Stimulated activated CD8-positive, alpha-beta memory T cell treated with anti-CD3 and anti-CD28 coated beads, Interleukin-15, amount 100 ng/mL, for 24 hours (primary cell): ENCODE results near the gene ILRUN.
A peak's percentile ranks its signal among the peaks of the same experiment; 100 is the strongest.
"Not testable (repeated sequence)": the region's sequence is repeated elsewhere in the genome, so short reads cannot be mapped to it uniquely, and the experiment has no call there.

Source experiments
- DNase-seq: peaks from one replicate; pipeline ENCODE4 v3.0.0-alpha.2; 2020; ENCODE audit warnings: low read depth

The ILRUN gene

DNA sequence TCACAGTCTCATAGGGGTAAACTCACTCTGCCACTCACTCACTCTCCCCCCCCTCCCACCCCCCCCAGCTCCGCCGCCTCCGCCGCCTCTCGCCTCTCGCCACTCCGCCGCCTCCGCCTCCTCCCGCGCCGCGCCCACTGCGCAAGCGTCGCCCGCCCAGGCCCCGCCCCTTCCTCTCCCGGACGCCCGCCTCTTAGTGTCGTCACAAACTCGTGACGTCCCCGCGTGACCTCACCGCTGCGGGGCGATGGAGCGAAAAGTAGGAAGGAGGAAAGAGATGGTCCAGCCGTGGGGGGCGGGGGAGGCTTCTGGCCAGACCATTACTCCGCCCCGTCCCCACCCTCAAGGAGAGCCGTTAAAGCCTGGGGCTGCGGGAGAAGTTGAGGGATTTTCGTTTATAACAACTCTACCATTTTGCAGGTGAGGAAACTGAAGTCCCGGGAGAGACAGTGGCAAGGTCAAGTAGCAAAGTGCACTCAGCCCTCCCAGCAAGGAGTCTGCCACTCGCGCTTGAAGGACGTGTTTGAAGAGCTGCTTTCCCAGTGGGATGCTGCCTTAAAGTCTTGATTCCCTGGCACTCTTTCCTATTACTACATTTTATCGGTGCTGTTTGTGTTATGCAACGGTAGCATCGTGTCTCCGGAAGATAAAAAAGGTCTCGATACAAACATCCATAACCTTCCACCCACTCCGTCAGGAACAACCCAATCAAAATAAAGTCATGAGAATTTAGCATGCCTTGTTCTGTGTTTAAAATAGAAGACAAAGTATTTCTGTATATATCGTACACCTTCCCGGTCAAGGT lies at the start of gene ILRUN:
Gene ILRUN, minus strand, starts transcription at position 29 of the 805 bp plus-strand sequence. CDS start 164 bp downstream, outside the sequence.
- DNase-seq = peak; percentile 96

GRCh38 chr6:34745277-34746103 lies 48.9 kb upstream of the ILRUN start:
- DNase-seq = no peak

- not testable (repeated sequence) for DNase-seq
Observed at GRCh38 chr6:34744294-34744647, 47.7 kb upstream of the ILRUN start.

DNA sequence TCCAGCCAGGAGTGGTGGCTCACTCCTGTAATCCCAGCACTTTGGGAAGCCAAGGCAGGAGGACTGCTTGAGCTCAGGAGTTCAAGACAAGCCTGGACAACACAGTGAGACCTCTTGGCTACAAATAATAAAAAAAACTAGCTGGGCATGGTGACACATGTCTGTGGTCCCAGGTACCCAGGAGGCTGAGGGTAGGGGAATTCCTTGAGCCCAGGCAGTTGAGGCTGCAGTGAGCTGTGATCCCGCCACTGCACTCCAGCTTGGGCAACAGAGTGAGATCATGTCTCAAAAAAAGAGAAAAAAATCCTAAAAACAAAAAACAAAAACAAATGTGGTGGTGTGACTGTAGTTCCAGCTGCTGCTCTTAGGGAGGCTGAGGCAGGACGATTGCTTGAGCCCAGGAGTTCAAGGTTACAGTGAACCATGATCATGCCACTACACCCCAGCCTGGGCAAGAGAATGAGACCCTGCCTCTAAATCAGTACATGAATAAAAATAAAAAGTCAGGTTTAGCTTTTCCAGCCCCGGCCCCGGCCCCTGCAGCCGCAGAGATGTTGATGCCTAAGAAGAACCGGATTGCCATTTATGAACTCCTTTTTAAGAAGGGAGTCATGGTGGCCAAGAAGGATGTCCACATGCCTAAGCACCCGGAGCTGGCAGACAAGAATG lies 47.2 kb upstream of the ILRUN start:
- no peak for DNase-seq

DNA sequence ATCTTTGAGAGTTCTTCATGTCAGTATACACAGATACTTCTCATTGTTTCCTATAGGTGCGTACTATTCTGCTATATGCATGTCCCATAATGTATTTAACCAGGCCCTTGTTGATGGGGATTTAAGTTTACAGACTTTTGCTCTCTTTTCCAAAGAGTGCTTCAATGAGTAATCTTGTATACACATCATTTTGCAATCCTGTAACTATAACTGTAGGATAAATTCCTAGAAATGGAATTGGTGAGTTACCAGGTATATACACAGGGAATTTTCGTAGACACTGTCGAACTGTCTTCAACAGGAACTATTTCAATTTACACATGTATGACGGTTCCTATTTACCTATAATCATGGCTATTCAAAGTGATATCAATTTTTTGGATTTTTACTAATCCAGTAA lies 45.5 kb upstream of the ILRUN start:
- no peak for DNase-seq

DNA sequence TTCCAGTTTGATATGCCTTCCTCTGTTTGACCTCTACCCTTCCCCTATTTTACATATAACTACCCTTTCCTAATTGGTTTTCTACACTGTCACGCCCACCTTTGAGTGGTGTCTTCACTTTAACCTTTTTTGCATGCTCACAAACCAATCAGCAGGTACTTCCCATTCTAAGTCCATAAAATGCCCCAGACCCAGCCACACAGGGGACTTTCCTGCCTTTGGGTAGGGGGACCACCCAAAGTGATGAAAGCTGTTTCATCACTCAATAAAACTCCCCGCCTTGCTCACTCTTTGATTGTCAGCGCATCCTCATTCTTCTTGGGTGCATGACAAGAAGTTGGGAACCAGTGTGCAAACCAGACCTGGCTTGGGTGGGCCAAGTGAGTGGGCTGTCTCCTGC lies 40.3 kb upstream of the ILRUN start:
- DNase-seq = no peak

DNA sequence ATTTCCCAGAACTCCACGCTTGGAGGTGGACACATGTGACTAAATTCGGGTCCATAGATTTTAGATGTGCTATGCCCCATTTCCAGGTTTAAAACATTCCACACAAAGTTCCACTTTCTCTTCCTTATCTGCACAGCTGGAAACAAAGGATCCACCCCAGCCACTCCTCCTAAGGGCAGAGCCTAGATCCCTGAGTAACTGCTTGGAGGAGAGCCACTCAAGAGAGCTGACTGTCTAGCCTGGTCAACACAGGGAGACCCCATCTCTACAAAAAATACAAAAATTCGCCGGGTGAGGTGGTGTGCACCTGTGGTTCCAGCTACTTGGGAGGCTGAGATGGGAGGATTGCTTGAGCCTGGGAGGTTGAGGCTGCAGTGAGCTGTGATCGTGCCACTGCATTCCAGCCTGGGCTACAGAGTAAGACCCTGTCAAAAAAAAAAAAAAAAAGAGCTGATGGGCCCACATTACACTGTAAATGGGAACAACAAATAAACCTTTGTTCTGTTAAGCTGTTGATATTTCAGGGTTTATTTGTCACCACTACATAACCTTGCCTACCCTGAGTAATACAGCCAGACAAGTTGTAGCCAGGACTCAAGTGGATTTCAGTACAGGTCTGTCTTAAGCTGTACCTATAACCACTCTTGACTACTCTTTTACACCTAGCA lies 35.0 kb upstream of the ILRUN start:
- no peak for DNase-seq

- DNase-seq = no peak
Observed at GRCh38 chr6:34729631-34730470, 33.3 kb upstream of the ILRUN start.

DNA sequence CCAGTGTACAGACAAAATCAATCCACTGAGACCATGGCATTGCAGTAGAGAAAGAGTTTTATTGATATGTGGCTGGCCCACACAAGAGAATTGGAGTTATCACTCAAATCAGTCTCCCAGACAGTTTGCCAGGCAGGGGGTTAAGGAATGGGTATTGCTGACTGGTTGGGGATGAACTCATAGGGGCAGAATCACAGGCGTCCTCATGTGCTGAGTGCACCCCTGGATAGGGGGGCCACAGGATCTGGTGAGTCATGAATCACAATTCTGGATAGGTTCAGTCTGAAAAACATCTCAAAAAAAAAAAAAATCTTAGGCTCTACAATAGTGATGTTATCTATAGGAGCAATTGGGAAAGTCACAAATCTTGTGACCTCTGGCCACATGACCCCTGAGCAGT lies 29.5 kb upstream of the ILRUN start:
- DNase-seq = no peak

- no peak for DNase-seq
Observed at GRCh38 chr6:34723203-34723602, 26.6 kb upstream of the ILRUN start.

- DNase-seq = no peak
Observed at GRCh38 chr6:34722451-34722850, 25.9 kb upstream of the ILRUN start.

- DNase-seq = not testable (repeated sequence)
Observed at GRCh38 chr6:34720160-34720559, 23.6 kb upstream of the ILRUN start.

GRCh38 chr6:34719646-34720045 lies 23.1 kb upstream of the ILRUN start:
- not testable (repeated sequence) for DNase-seq

- DNase-seq = no peak
Observed at GRCh38 chr6:34718976-34719375, 22.4 kb upstream of the ILRUN start.

- DNase-seq = no peak
Observed at GRCh38 chr6:34717466-34717865, 20.9 kb upstream of the ILRUN start.

- DNase-seq = no peak
Observed at GRCh38 chr6:34714663-34715062, 18.1 kb upstream of the ILRUN start.

DNA sequence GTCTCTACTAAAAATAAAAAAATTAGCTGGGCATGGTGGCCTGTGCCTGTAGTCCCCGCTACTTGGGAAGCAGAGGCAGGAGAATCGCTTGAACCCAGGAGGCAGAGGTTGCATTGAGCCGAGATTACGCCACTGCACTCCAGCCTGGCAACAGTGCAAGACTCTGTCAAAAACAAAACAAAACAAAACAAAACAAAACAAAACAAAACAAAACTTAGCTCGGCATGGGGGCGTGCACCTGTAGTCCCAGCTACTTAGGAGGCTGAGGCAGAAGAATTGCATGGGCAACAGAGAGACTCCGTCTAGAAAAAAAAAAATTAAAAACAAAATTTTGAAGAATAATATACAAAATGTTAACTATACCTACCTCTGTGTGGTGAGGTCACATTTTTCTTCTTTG lies 16.3 kb upstream of the ILRUN start:
- not testable (repeated sequence) for DNase-seq

DNA sequence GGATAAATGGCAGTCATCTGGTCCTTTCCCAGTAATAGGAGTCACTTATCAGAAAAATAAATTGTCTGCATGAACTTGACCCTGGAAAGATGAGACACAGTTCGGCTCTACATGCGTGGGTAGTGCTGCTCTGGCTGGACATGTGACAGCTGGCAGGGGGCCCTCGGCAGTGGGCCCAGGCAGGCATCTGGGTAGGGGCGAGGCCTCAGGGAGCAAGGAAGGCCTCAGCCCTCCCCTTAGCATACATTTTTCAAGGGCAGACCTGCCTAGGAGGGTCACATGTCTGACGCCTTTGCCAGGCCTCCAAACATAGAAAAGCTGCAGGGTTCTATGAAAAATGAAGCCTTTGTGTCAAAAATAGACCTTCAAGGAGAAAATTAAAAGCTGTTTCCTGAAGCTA lies 12.8 kb upstream of the ILRUN start:
- no peak for DNase-seq

- no peak for DNase-seq
Observed at GRCh38 chr6:34705241-34705640, 8.7 kb upstream of the ILRUN start.

DNA sequence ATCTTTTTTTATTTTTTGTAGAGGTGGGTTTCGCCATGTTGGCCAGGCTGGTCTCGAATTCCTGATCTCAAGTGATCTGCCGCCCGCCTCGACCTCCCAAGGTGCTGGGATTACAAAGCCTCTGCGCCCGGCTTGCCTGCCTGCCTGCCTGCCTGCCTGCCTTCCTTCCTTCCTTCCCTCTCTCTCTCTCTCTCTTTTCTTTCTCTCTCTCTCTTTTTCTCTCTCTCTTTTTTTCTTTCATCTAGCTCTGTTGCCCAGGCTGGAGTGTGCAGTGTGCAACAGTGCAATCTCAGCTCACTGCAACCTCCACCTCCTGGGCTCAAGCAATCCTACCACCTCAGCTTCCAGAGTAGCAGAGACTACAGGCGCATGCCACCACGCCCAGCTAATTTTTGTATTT lies 4.6 kb upstream of the ILRUN start:
- no peak for DNase-seq

- DNase-seq = no peak
Observed at GRCh38 chr6:34697904-34698559, 1.5 kb upstream of the ILRUN start.
